Ramos (cell line): Measurements from ENCODE around the gene BACE2.

Source experiments
- in situ Hi-C: fragments of 300-500 bp; cut with MboI; formaldehyde crosslinking; loops from one replicate; pipeline ENCODE4 v1.14.3; 2022; ENCODE audit warnings: low sequenced_read_pairs; ENCODE audit not compliant: unreplicated experiment

BACE2 gene

GRCh38 chr21:41147096-41147978, 20.6 kb upstream of the BACE2 start:
- in situ Hi-C loops: no loop called here

DNA sequence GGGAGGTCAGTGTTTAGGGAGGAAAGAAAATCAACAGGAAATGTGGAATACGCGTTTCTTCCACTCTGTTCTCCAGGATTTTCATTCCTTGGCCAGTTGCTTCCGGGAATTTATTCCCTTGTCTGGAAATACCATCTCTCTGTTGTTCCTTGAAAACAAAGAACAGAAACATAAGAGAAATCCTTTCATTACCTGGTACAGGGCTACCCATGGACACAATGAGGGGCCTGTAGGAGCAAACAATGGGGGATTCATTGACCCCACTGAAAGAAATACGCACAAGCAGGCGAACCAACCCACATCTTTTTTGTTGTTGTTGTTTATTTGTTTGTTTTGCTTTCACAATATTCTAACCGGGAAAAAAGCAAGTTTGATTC, 20.0 kb upstream of the BACE2 start:
- in situ Hi-C loops: no loop called here

DNA sequence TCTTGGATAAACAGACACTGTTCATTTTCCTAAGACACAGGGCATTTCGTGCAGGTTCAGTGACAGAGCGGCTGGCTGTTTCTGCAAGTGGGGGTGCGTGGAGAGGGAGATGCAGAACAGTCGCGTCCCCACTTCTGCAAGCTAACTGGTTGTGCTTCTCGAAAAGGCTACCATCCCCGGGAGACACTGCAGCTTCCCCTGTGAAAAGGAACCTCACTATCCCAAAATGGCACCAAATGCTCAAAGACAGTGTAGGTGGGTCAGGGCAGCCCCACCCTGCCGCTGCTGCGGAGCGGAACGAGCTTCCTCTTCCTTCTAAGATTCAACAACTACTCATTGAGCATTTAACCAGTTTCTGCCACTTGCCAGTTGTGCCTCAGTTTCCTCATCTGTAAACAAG, 19.2 kb upstream of the BACE2 start:
- in situ Hi-C loops: no loop called here

- in situ Hi-C loops: no loop called here
Measured at GRCh38 chr21:41149199-41149598, 18.8 kb upstream of the BACE2 start.

- in situ Hi-C loops: no loop called here
Measured at GRCh38 chr21:41152147-41152546, 15.8 kb upstream of the BACE2 start.

DNA sequence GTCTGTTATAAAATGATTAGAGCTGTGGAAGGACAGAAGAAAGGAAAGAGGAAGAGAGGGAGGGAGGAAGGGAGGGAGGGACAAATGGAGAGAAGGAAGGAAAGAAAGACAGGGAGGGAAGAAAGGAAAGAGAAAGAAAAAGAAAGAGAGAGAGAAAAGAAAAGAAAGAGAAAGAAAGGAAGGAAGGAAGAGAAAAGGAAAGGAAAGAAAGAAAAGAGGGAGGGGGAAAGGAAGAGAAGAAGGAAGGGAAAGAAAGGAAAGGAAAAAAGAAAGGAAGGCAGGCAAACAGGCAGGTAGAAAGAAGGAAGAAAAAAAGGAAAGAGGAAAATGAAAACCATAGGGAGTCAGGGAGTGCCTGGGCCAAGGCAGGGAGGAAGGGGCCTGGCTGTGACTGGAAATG, 14.5 kb upstream of the BACE2 start:
- in situ Hi-C loops: no loop called here

- in situ Hi-C loops: no loop called here
Measured at GRCh38 chr21:41156142-41156541, 11.8 kb upstream of the BACE2 start.

- in situ Hi-C loops: no loop called here
Measured at GRCh38 chr21:41158026-41158425, 9.9 kb upstream of the BACE2 start.

- in situ Hi-C loops: no loop called here
Measured at GRCh38 chr21:41160036-41160435, 7.9 kb upstream of the BACE2 start.

- in situ Hi-C loops: no loop called here
Measured at GRCh38 chr21:41161428-41161827, 6.5 kb upstream of the BACE2 start.

- in situ Hi-C loops: no loop called here
Measured at GRCh38 chr21:41162096-41162495, 5.9 kb upstream of the BACE2 start.

GRCh38 chr21:41163091-41163490, 4.9 kb upstream of the BACE2 start:
- in situ Hi-C loops: no loop called here

GRCh38 chr21:41164052-41164451, 3.9 kb upstream of the BACE2 start:
- in situ Hi-C loops: no loop called here

DNA sequence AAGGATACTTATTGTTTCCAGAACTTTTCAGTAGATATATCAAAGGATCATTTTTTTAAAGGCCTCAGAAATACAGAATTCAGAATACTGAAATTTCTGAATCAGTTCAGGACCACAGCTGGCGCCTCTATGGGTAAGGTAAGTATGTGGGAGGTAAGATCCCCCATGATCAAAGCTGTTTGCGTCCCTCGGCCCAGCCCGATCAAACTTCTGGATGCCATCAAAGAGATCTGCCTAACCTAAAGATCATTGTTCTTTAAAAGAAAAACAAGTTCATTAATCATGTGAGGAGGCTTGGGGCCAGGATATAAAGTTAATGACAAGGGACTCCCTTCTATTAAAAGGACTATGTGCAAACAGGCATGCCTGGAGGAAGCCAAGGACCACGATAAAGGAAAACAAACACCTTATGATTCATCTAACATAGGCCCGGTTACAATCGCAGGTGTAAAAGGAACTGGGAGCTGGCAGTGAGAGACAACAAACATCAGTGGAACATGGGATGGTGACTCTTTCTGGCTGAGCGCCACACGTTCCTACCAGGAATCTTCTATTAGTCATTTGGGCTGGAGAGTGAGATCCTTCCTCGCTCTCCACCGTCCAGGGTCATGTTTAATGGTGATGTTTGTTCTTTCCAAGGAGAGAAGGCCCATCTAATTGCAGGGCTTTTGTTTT, 2.8 kb upstream of the BACE2 start:
- in situ Hi-C loops: no loop called here

DNA sequence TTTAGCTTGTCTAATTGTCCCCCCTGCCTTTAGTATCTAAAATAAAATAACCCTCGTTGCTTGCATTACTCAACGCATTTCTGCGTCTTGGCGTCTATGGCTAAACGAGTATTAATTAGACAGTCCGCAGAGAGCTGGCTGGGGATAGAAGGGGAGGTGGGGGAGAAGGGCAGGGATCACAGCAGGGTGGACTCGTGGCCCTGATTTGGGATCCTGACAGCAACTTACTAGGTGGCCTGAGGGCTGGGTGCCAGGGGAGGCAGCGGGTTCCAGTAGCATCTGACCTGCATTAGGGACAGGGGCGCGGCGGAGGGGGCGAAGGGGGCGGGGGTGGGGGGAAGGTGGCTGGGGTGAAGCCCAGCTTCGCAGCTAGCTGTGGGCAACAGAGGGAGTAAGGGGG, 1.1 kb upstream of the BACE2 start:
- in situ Hi-C loops: no loop called here

DNA sequence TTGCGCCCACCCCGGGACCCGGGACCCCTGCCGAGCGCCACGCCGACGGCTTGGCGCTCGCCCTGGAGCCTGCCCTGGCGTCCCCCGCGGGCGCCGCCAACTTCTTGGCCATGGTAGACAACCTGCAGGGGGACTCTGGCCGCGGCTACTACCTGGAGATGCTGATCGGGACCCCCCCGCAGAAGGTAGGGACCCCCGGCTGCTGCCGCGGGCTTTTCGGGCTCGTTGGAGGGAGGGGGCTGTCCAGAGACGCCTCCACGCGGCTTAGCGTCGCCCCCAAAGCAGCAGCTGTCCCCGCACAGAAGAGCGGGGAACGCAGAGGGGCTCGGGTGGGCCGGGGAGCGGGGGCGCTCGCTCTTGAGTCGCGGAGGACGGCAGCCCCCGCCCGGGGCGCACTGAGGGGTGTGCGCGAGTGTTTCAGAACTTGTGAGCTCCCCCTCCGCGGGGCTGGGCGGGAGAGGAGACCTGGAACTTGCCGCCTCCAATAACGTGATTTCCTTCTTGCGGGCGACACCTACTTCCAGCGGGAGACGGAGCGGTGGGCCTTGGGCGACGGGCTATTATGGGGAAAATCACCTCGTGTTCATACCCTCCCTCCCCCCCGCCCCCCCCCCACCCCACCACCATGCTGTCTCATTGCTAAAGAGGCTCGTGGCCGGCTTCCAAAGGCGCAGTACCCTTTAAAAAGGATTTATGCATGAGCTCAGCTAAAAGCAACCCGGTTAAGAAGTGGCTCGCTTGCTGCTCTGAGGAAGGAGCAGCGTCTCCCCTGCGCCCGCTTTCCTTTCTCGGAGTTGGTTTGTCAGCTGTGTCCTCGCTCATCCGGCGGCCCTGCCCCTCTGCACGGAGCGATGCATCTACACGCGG, 664 bp downstream of the BACE2 start:
- in situ Hi-C loops: no loop called here

GRCh38 chr21:41169258-41169576, 1.3 kb downstream of the BACE2 start:
- in situ Hi-C loops: no loop called here

GRCh38 chr21:41169701-41170100, 1.7 kb downstream of the BACE2 start:
- in situ Hi-C loops: no loop called here

- in situ Hi-C loops: no loop called here
Measured at GRCh38 chr21:41170442-41170841, 2.5 kb downstream of the BACE2 start.

DNA sequence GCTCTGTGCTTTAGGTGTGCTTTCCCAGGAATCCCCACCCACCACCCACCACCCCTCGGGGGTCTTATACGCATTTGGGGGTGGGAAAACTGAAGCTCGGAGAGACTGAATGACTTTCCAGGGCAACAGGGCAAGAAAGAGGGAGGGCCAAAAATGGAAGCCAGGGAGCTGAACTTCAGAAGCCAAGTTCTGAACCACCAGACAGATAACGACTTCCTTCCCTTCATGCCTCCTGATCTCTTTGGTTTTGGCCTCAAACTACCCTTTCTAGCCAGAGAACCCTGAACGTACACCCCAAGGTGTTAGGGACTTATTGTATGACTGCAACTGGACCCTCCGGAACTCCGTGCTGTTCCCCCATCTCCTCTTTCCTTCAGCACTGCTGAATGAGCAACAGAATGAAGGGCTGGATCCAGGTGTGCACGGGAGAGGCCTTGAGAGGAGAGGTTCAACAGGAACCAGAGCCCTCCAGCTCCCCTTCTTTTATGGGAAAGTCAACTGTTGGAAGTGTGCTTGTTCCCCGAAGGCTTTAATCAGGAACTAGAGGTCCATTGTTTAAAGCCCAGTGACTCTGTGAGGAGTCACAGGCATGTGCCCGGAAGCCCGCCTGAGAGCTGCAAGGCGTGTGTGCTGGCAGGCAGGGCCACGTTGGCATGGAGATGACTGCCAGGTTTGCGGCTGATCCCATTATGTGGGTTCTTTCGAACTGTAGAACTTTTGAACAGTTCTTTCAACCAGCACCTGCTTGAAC, 3.1 kb downstream of the BACE2 start:
- in situ Hi-C loops: no loop called here
